ENCODE measurements around the gene BRICD5.

Gene BRICD5

GRCh38 chr16:2194852-2195321 is 15.8 kb downstream of the BRICD5 start (continued):
- no peak for TF ChIP-seq ZNF518A (tag by site-specific recombination; conservative IDR thresholded peaks at IDR 0.05; ENCODE audit: low read depth)
- no peak for TF ChIP-seq ZNF138 (tag by site-specific recombination; IDR thresholded peaks at IDR 0.05; ENCODE audit: borderline replicate concordance)
- no peak for TF ChIP-seq ZNF391 (tag by site-specific recombination; IDR thresholded peaks at IDR 0.05; ENCODE audit: borderline replicate concordance, low read depth)
- TF ChIP-seq ZBTB21 (tag by site-specific recombination; IDR thresholded peaks at IDR 0.05), result no peak
- no peak for TF ChIP-seq ZNF292 (tag by site-specific recombination; IDR thresholded peaks at IDR 0.05; ENCODE audit: borderline replicate concordance, low read depth)
- TF ChIP-seq ZNF560 (tag by site-specific recombination; IDR thresholded peaks at IDR 0.05; ENCODE audit: borderline replicate concordance), result no peak
- no peak for TF ChIP-seq ZNF18 (tag by site-specific recombination; IDR thresholded peaks at IDR 0.05)
- TF ChIP-seq SP3 (tag by site-specific recombination; IDR thresholded peaks at IDR 0.05), result no peak
- no peak for TF ChIP-seq GLI2 (tag by site-specific recombination; IDR thresholded peaks at IDR 0.05; ENCODE audit: borderline replicate concordance, low read depth)
- no peak for TF ChIP-seq ZNF677 (tag by site-specific recombination; IDR thresholded peaks at IDR 0.05)
- no peak for TF ChIP-seq ZNF837 (tag by site-specific recombination; IDR thresholded peaks at IDR 0.05)
- no peak for TF ChIP-seq SCRT2 (tag by site-specific recombination; IDR thresholded peaks at IDR 0.05)
- 0 out of 2 replicates have a peak, but pooled peaks have one; percentile 33 for TF ChIP-seq ZNF610 (tag by site-specific recombination; IDR thresholded peaks at IDR 0.05; ENCODE audit: borderline replicate concordance)
- no peak for TF ChIP-seq ZNF561 (tag by site-specific recombination; IDR thresholded peaks at IDR 0.05; ENCODE audit: borderline replicate concordance)
- TF ChIP-seq ZNF416 (tag by site-specific recombination; IDR thresholded peaks at IDR 0.05), result no peak
- no peak for TF ChIP-seq ZNF266 (tag by site-specific recombination; IDR thresholded peaks at IDR 0.05; ENCODE audit: low read depth)
- no peak for TF ChIP-seq ZNF155 (tag by site-specific recombination; IDR thresholded peaks at IDR 0.05)
- 0 out of 2 replicates have a peak, but pooled peaks have one; percentile 30 for TF ChIP-seq BCL11B (tag by site-specific recombination; IDR thresholded peaks at IDR 0.05; ENCODE audit: low read depth)
- no peak for TF ChIP-seq ATF2 (tag by site-specific recombination; IDR thresholded peaks at IDR 0.05; ENCODE audit: low read depth)
- no peak for TF ChIP-seq GLI4 (tag by site-specific recombination; IDR thresholded peaks at IDR 0.05)
- TF ChIP-seq ZNF658 (tag by site-specific recombination; IDR thresholded peaks at IDR 0.05), result no peak
- TF ChIP-seq INSM2 (tag by site-specific recombination; IDR thresholded peaks at IDR 0.05), result no peak
- no peak for TF ChIP-seq ZNF792 (tag by site-specific recombination; IDR thresholded peaks at IDR 0.05)
- no peak for TF ChIP-seq ZSCAN16 (tag by site-specific recombination; IDR thresholded peaks at IDR 0.05)
- TF ChIP-seq SP7 (tag by site-specific recombination; IDR thresholded peaks at IDR 0.05), result peak; percentile 36; the same call in 1 of the 2 replicates
- TF ChIP-seq HIC1 (tag by site-specific recombination; IDR thresholded peaks at IDR 0.05), result no peak
- TF ChIP-seq ZNF211 (tag by site-specific recombination; IDR thresholded peaks at IDR 0.05; ENCODE audit: low read depth), result no peak
- no peak for TF ChIP-seq BCL11A (tag by site-specific recombination; IDR thresholded peaks at IDR 0.05; ENCODE audit: low read depth)
